Measurements from ENCODE around the gene RXRA.

RXRA gene

DNA sequence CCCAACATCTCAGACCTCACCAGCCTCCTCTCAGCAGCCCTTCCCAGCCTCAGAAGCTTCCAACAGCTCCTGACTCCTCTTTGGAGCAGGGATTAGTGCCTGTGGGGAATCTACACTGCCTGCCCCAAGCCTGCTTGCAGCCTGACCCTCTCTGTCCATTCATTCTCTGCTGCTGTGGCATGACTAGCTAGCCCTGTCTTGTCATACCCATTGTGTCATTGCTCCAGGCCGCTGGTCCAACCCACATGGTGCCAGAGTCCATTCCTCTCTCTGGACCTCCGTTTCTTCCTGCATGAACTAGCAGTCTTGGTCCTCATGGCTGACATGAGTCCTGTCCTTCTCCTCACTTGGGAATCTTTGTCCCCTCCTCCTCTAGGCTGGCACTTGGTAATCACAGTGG is 12.8 kb upstream of the RXRA start:
- DNase-seq (ENCODE audit: low read depth) = no peak

DNA sequence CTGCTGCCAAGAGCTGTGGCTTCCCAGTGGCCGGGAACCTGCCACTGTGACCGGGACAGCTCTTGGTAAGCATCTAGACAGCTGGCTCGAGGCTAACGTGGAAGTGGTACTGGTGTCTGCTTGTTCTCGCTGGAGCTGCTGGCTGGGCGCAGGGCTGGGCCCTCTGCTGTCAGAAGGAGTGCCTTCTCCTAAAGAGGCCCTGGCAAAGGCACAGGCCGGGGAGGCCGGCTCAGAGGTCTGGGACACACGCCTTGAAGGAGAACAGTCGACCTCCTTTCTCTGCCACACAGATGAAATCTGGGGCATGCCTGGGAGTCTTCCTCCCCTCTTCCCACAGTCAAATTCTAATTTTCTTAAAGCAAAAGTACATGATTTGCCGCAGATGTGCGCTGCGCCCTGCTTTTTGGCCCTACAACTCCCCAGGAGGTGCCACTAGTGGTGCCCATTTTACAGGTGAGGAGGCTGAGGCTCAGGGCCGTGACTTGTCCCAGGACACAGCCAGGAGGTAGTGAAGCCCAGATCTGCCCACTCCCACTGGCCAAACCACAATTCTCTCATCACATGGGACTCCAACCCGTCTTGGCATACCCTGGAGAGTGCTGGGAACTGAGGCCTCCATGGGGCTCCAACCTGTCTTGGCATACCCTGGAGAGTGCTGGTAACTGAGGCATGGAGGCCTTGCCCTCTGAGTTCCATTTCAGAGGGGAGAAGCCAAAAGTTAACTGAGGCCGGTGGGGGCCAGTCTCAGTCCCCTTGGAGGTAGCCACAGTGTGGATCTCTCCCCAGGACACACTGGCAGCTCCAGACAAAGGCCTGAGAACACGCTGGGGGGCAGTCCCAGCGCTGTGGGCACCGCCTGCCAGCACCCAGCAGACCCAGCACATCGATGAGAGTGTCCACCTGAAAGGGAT is 12.0 kb upstream of the RXRA start:
- no peak for DNase-seq (ENCODE audit: low read depth)

DNA sequence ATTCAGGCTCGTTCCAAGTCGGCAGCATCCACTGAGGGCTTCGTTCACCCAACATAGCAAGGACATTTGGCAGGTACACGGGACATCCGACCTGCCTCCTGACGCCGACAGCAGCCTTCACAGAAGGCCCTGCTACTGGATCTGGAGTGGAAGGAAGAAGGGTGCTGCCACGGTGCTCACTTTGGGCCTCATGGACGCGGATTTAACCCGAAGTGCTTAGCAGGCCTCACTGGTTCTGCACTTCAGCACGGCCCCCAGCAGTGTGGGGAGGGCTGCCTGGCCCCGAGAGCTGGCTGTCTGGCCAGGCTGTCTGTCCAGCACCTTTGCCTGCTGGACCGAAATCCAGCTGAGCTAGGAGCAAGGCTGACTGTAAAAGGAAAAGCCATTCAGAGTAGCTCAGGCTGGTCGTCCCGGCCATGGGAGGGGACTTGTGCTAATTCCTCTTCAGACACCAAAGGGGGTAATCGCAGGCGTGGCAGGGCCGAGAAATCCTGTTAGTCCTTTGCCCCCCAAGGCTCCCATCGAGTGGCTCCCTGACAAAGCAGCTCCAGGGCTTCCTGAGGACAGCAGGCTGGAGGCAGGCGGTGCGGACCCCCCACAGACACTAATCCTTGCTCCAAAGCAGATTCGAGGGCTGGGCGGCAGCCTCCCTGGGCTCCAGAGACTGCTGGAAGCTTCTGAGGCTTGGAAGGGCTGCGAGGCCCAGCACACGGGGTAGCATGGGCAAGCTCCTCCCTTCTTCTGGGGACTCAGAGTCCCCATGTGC is 11.1 kb upstream of the RXRA start:
- no peak for DNase-seq (ENCODE audit: low read depth)

GRCh38 chr9:134315716-134316448 is 10.4 kb upstream of the RXRA start:
- DNase-seq (ENCODE audit: low read depth) = no peak

DNA sequence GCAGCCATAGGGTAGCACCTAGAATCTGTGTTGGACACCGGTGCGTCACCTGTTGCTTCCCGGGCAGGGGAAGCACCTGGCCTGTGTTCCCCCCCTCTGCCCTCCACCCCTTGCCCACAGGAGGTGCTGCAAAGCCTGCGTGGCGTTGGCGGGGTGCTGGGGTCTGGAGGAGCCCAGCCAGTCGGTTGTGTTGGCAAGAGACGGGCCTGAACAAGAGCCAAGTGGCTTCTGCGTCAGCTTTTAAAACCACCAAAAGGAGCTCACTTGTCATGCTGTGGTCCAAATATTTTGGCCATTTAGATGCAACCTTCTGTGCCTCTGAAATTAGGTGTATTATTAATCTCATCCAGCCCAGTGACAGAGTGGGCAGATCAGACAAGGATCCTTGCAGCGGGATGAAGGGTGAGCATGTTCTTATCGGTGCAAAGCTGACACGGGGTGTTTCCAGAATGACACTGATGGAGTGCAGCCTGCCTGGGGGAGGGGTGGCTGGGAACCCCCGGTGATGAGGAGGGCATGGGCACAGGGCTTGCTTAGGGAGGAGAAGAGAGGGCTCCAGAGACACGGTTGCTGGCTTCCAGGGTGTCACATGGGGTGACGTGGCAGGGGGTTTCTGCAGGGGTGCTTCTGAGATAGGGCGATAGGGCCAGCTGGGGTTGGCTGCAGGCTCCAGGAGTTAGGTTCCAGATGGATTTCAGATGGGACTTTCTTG is 9.7 kb upstream of the RXRA start:
- DNase-seq (ENCODE audit: low read depth) = no peak

GRCh38 chr9:134317400-134317789 is 8.9 kb upstream of the RXRA start:
- no peak for DNase-seq (ENCODE audit: low read depth)

DNA sequence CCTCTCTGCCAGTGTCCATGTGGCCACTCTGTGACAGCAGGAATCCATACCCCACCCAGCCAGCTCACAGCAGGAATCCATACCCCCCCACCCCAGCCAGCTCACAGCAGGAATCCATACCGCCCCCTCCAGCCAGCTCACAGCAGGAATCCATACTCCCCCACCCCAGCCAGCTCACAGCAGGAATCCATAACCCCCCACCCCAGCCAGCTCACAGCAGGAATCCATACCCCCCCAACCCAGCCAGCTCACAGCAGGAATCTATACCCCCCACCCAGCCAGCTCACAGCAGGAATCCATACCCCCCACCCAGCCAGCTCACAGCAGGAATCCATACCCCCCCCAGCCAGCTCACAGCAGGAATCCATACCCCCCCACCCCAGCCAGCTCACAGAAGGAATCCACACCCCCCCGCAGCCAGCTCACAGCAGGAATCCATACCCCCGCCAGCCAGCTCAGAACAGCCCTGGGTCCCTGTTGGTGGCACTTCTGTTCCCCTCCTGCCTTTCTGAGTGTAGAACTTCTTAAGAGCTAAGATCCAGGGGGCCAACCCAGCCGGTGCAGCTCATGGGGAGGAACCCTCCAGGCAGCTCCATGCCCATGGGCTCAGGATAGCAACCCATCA is 8.4 kb upstream of the RXRA start:
- no peak for DNase-seq (ENCODE audit: low read depth)

DNA sequence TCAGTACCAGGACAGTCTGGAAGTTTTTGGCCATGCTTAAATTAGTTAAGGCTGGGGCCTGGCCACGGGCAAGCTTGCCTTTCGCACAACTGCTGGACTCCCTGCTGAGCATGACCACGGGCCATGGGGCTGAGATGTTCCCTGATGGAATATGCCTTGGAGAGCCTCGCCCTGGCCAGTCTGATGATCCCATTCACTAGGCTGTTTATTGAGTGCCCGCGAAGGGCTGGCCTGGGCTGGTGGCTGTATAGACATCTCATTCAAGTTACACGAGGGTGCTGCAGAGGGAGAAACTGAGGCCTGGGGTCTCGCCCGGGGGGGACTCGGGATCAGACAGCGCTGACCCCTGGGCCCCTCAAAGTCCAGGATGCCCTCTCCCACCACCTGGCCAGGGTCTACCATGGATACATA is 7.8 kb upstream of the RXRA start:
- no peak for DNase-seq (ENCODE audit: low read depth)

DNA sequence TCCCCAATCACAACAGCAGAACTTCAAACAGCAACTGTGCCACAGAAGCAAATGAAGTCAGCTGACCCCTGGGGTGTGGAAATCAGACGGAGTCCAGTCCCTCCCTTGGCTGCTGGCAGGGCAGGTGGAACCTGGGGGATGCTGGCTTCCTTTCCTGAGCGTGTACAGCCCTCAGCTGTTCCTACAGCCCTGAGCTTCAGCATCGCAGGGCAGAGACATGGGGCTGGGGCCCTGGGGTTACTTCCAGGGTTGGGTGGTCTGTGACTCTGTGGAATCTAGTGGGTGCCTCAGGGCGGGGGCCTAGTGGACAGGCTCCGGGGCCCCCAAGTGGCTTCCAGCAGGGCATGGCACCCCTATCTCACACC is 7.3 kb upstream of the RXRA start:
- DNase-seq (ENCODE audit: low read depth) = no peak

DNA sequence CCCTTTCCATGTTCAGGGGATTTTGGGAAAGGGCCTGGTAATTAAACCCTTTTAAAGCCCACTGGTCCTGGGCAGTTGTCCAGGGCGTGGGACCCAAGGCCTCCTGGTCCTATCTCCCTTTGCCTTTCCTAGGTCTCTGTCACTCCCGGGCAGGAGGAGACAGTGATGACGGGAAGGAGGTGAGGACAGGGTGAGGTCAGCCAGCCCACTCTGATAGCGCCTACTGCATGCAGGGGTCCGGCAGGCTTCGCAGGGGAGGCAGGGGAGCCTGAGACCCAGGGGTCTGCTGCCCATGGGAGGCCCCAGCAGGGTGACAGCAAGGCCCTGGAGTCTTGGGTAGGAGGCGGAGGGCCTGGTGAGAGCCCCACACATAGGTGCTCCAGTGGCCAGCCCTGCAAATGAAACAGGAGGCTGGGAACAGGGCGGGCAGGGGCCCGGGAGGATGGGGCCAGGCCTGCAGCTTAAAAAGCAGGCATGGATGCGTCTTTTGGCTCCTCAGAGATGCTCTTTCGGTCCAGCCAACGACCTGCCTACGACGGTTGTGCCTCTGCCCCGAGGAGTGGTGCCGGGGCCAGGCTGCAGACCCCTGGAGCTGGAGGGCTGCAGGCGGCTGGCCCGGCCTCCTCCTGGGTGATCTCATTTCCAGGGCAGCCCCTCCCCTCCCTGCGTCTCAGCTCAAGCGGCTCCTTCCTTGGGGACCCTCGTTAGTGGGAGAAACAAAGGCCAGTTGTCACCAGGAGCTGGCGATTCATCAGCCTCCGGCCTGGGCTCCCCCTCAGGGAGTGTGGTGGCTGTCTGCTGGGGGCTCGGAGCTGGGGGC is 6.7 kb upstream of the RXRA start:
- no peak for DNase-seq (ENCODE audit: low read depth)

DNA sequence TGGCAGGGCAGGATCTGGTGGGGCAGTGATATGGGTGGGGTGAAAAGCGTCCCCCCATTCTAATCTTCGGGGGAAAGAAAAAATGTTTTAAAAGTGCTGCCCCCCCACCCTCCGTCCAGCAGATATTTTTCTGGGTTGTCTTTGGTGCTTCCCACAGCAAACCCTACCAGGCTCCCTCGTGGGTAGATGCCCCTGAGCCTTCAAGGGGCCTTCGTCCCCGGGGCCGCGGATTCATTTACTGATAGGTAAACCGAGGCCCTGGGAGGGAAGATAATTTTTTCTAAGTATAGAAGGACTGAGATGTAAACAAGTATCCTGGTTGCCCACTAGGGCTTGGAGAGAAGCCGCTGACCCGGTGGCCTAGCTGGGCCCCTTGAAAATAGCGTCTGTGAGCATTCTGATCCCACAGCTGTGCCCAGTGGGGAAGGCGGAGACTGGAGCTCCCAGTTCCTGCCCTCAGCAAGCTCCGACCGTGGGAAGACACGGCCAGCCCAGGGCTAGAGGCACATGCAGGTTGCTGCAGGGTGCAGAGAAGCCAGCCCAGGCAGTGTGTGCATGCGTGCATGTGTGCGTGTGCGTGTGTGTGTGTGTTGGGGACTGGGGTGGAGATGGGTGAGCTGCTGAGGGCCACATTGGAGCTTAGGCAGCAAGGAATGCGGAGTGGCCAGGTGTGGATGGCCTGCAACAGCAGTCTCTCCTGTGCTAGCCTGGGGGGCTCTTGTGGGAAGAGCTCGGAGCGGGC is 6.0 kb upstream of the RXRA start:
- no peak for DNase-seq (ENCODE audit: low read depth)

DNA sequence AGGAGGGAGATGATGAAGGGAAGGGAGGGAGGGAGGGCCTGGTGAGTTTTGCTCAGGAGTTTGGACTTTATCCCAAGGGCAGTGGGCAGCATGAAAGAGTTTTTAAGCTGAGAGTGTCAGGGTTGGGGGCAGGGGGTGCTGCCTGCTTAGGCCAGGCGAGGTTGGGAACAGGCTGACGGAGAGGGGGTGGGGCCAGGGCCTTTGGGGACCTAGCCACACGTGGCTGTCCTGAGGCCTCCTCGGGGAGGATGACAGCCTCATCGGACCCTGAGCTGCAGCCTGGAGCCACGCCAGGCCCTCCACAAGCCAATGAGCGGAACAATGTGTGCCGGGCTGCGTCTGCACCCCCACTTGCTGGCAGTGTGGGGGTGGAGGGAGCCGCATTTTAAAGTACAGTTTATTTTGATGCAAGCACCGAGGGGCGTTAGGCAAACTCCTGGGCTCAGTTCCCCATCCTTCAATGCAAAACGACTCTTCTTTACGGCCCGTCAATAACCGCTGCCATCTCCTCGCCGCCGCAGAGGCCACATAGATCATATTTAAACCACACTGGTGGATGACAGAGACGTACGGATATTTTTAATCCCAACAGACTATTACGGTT is 5.3 kb upstream of the RXRA start:
- no peak for DNase-seq (ENCODE audit: low read depth)

DNA sequence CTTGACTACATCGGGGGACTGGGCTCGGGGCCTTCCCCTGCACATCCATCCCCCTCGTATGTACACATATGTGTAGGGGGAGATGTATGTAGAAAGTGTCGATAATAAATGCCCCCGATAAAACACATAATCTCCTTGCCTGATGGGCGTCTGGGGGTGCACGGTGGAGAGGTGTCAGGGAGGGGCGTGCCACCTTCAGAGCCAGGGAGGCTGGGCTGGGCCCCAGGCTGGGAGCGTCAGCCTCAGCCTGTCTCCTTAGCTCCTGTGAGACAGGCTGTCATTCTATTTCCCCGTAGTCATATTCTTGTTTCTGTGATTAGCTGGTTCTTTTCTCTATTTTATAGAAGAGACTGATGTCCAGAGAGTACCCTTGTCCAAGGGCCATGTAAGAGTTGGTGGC is 4.7 kb upstream of the RXRA start:
- no peak for DNase-seq (ENCODE audit: low read depth)

GRCh38 chr9:134321946-134322741 is 4.1 kb upstream of the RXRA start:
- no peak for DNase-seq (ENCODE audit: low read depth)

- no peak for DNase-seq (ENCODE audit: low read depth)
Observed at GRCh38 chr9:134322781-134323241, 3.4 kb upstream of the RXRA start.

- DNase-seq (ENCODE audit: low read depth) = no peak
Observed at GRCh38 chr9:134323741-134324358, 2.4 kb upstream of the RXRA start.

GRCh38 chr9:134324359-134325095 is 1.7 kb upstream of the RXRA start:
- no peak for DNase-seq (ENCODE audit: low read depth)
